ENCODE measurements around the gene CTSZ.
"Not testable (repeated sequence)": the region's sequence is repeated elsewhere in the genome, so short reads cannot be mapped to it uniquely, and the experiment has no call there.

Gene CTSZ

GRCh38 chr20:58975353-58975752 is 31.7 kb downstream of the CTSZ start:
- FAIRE-seq, result no peak

DNA sequence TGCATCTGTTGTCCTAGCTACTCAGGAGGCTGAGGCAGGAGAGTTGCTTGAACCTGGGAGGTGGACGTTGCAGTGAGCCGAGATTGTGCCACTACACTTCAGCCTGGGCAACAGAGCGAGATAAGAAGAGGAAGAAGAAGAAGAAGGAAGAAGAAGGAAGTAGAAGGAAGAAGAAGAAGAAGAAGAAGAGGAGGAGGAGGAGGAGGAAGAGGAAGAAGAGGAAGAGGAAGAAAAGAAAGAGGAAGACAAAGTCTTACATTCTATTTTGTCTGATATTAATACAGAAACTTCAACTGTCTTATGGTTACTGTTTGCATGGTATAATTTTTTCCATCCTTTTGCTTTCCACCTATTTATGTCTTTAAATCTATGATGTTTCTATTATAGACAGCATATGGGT is 33.2 kb downstream of the CTSZ start:
- FAIRE-seq, result no peak

GRCh38 chr20:58973179-58973578 is 33.9 kb downstream of the CTSZ start:
- FAIRE-seq, result no peak

DNA sequence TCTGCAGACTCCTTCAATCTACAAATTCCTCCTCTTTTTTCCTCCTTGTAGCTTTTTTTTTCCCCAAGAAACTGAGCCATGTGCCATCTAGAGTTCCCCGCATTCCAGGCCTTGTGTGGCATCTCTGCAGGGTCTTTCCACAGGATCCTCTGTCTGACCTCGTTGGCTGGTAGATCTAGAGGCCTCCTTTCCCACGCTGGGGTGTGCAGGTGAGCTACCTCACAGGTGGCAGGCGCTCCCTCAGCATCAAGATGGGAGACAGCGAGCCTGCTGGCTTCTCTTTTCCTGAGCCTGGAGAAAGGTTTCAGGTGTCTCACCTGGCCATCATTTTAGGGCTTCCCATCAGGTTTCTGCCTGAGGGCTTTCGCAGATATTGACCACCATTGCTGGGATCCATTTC is 35.6 kb downstream of the CTSZ start:
- no peak for FAIRE-seq

DNA sequence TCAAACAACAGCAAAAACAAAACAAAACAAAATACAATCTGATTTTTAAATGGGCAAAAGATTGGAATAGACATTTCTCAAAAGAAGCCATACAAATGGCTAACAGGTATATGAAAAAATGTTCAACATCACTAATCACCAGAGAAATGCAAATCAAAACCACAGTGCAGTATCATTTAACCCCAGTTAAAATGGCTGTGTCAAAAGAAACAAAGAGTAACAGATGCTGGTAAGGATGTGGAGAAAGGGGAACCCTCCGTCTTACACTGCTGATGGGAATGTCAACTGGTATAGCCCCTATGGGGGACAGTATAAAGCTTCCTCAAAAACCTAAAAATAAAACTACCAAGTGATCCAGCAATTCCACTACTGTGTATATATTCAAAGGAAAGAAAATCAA is 36.9 kb downstream of the CTSZ start:
- no peak for FAIRE-seq

GRCh38 chr20:58969439-58969838 is 37.6 kb downstream of the CTSZ start:
- FAIRE-seq, result no peak

GRCh38 chr20:58967652-58968429 is 39.2 kb downstream of the CTSZ start:
- no peak for FAIRE-seq

GRCh38 chr20:58965270-58966064 is 41.6 kb downstream of the CTSZ start:
- FAIRE-seq, result no peak

- not testable (repeated sequence) for FAIRE-seq
Observed at GRCh38 chr20:58963922-58964321, 43.1 kb downstream of the CTSZ start.

DNA sequence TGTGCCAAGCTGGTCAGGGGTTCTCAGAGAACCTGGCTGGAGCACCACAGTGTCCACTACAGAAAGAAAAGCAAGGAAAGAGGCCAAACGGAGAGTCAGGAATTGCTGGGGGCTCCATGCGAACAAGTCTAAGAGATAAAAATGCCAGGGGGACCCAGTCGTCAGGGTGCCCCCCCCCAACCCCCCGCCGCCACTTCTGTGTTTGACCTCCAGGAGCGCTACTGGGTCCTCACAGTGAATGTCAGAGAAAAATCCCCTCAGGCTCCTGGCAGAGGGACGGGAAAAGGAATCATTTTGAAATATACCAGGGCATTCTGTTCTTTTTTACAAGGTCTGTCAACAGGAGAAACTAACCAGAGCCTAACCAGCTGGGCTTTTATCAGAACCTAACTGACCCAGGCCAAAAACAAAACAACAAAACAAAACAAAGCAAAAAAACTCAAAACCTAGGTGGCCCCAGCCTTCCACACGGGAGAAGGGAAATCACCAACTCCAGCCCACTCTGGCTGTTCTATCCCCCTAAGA is 43.9 kb downstream of the CTSZ start:
- no peak for FAIRE-seq

DNA sequence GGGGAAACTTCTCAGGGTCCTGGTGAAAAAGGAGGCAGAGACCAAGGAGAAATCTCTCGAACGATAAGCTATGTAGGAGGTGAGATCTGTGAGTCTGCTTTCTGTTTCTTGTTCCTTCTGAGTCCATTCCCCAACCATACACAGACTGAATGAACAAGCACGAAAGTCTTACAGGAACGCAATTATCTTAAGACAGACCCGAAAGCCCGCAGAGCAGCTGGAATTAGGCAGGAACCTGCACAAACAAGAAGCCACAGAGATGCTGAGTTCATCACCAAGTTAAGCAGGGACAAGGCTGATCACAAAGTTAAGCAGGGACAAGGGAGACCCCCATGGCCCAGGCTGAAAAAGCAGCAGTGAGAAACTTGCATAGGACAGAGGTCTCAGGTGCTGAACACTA is 47.4 kb downstream of the CTSZ start:
- no peak for FAIRE-seq

- no peak for FAIRE-seq
Observed at GRCh38 chr20:58956078-58956477, 51.0 kb downstream of the CTSZ start.

DNA sequence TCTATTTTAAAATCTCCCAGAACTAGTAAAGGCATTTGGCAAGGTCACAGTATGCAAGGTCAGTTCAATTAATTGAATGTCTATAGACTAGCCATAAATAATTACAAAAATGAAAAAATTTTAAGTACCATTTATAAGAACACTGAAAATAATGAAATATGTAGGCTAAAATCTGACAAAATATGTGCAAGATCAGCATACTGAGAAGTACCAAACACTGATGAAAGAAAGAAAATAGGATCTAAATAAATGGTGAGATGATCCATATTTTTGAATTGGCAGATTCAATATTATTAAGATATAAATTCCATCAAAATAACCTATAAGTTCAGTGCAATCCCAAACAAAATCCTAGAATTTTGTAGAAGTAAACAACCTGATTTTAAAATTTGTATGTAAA is 54.0 kb downstream of the CTSZ start:
- FAIRE-seq, result no peak

- FAIRE-seq, result no peak
Observed at GRCh38 chr20:58950603-58951002, 56.5 kb downstream of the CTSZ start.

GRCh38 chr20:58947797-58948388 is 59.2 kb downstream of the CTSZ start:
- not testable (repeated sequence) for FAIRE-seq

GRCh38 chr20:58945965-58946631 is 61.0 kb downstream of the CTSZ start:
- FAIRE-seq, result no peak

Measured in G401.6 (cell line).